K562 (cell line): ENCODE measurements around the gene ARHGEF12.

Experiments
- BHLHE40 ChIP-seq: IDR thresholded peaks from 2 replicates; pipeline ENCODE4 v1.6.1; 2011; ENCODE audit warnings: low read length, improper control_type of control experiment
- FOXM1 ChIP-seq, 2 experiments: fragments of 450-650 bp in 1 of 2; sonication (generic) in 1 of 2; formaldehyde crosslinking in 1 of 2; IDR thresholded peaks; 2 replicates each; pipeline versions ENCODE4 v1.6.1 to v1.9.0; 2017 to 2022; ENCODE audit warnings: low read depth in 2 of 2, mild to moderate bottlenecking in 2 of 2, missing genetic modification reagents in 1 of 2, moderate library complexity in 1 of 2
- GABPB2 ChIP-seq: fragments of 250-450 bp; sonication (Bioruptor Pico); conservative IDR thresholded peaks from 2 replicates; pipeline ENCODE4 v1.5.1; 2021; ENCODE audit warnings: mild to moderate bottlenecking
- JUN ChIP-seq, 2 experiments: sonication (generic) in 1 of 2; formaldehyde crosslinking in 1 of 2; IDR thresholded peaks; 2 replicates each; pipeline versions ENCODE4 v1.6.1 to v1.8.0; 2012 to 2022; ENCODE audit warnings: borderline replicate concordance in 2 of 2, mild to moderate bottlenecking in 2 of 2, improper control_type of control experiment in 1 of 2, low read depth in 1 of 2, low read length in 1 of 2, missing genetic modification reagents in 1 of 2
- JUNB ChIP-seq: fragments of 450-650 bp; formaldehyde crosslinking; conservative IDR thresholded peaks from 2 replicates; pipeline ENCODE4 v1.4.0; 2020; ENCODE audit warnings: mild to moderate bottlenecking
- SMARCE1 ChIP-seq: fragments of 450-650 bp; IDR thresholded peaks from 2 replicates; pipeline ENCODE4 v1.7.1; 2016; ENCODE audit warnings: mild to moderate bottlenecking
- ZSCAN29 ChIP-seq: fragments of 450-650 bp; IDR thresholded peaks from 2 replicates; pipeline ENCODE4 v1.6.1; 2017
- TF ChIP-seq, protein P1 (sequence below), 2 experiments: IDR thresholded peaks; 2 replicates each; pipeline ENCODE4 v1.6.1; 2012; ENCODE audit warnings: improper control_type of control experiment in 2 of 2, low read depth in 2 of 2, low read length in 2 of 2, borderline replicate concordance in 1 of 2
- TF ChIP-seq, protein P2 (sequence below), 2 experiments: IDR thresholded peaks in 1 of 2; conservative IDR thresholded peaks in 1 of 2; 2 replicates each; pipeline ENCODE4 v1.6.1; 2016; ENCODE audit warnings: low read depth in 2 of 2, mild to moderate bottlenecking in 1 of 2, missing compliant biosample characterization in 1 of 2, missing genetic modification characterization in 1 of 2, moderate library complexity in 1 of 2
- TF ChIP-seq, protein P3 (sequence below), 3 experiments: IDR thresholded peaks in 2 of 3; conservative IDR thresholded peaks in 1 of 3; 2 replicates each; pipeline ENCODE4 v1.5.1; 2011 to 2012; ENCODE audit warnings: low read length in 3 of 3, mild to moderate bottlenecking in 3 of 3, control low read depth in 2 of 3, improper control_type of control experiment in 1 of 3, inconsistent platforms in 1 of 3, low read depth in 1 of 3, mixed read lengths in 1 of 3, moderate library complexity in 1 of 3; ENCODE audit not compliant: insufficient read depth in 2 of 3

DNA sequence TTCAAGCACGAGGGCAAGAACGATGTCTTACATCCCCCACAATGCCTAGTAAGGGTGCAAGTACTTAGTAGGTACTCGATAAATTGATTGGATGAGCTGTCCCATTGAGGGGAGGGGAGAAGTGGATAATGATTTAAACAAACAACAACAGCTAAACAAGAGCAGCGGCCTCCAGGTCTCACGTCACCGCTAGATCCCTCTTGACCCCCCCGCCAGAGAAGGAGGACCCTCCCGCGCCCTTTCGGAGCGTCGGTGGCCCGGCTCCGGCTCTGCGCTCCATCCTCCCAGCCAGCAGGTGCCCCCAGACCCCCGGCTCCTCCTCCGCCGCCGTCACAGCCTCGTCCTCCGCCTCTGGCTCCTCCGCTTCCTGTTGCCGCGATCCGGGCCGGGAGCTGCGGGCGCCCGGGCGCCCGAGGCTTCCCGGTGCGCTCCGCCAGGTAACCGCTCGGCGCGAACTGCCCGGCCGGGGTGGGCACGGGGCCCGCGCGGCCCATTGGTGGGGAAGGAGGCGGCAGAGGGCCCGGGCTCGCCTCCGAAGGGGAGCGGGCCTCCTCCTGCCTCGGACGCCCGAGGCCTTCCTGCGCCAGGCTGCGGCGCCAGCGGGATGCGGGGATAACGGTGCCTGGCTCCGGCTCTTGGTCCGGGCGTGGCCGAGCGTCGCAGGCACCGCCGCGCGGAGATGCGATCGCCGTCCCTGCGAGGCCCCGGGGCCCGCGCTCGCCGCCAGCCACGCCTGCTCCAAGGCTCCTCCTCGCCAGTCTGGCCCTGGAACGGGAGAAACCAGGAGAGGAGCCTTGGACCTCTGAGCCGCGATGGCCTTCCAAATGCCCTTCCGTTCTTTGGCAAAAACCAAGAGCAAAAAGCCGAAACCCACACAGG is 11.0 kb upstream of the ARHGEF12 start, which contains the start of gene TLCD5:
- TF ChIP-seq, protein P1, sequence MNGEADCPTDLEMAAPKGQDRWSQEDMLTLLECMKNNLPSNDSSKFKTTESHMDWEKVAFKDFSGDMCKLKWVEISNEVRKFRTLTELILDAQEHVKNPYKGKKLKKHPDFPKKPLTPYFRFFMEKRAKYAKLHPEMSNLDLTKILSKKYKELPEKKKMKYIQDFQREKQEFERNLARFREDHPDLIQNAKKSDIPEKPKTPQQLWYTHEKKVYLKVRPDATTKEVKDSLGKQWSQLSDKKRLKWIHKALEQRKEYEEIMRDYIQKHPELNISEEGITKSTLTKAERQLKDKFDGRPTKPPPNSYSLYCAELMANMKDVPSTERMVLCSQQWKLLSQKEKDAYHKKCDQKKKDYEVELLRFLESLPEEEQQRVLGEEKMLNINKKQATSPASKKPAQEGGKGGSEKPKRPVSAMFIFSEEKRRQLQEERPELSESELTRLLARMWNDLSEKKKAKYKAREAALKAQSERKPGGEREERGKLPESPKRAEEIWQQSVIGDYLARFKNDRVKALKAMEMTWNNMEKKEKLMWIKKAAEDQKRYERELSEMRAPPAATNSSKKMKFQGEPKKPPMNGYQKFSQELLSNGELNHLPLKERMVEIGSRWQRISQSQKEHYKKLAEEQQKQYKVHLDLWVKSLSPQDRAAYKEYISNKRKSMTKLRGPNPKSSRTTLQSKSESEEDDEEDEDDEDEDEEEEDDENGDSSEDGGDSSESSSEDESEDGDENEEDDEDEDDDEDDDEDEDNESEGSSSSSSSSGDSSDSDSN (IDR thresholded peaks at IDR 0.05; ENCODE audit: borderline replicate concordance in 1 of 2, low read depth in 2 of 2, low read length in 2 of 2) = peak; percentile 88 to 89
- TF ChIP-seq, protein P2, sequence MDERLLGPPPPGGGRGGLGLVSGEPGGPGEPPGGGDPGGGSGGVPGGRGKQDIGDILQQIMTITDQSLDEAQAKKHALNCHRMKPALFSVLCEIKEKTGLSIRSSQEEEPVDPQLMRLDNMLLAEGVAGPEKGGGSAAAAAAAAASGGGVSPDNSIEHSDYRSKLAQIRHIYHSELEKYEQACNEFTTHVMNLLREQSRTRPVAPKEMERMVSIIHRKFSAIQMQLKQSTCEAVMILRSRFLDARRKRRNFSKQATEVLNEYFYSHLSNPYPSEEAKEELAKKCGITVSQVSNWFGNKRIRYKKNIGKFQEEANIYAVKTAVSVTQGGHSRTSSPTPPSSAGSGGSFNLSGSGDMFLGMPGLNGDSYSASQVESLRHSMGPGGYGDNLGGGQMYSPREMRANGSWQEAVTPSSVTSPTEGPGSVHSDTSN (CRISPR knock-in tag; IDR thresholded peaks at IDR 0.05; ENCODE audit: low read depth) = no peak
- TF ChIP-seq, protein P2 (tag; conservative IDR thresholded peaks at IDR 0.05; ENCODE audit: low read depth) = no peak
- TF ChIP-seq BHLHE40 (no peak), ZSCAN29 (no peak), GABPB2 (CRISPR knock-in tag) (no peak), FOXM1 (IDR thresholded peaks at IDR 0.05; ENCODE audit: low read depth) (no peak), FOXM1 (CRISPR knock-in tag; IDR thresholded peaks at IDR 0.05; ENCODE audit: low read depth) (no peak), JUN (IDR thresholded peaks at IDR 0.05; ENCODE audit: borderline replicate concordance, low read depth, low read length) (no peak), JUN (CRISPR knock-in tag; IDR thresholded peaks at IDR 0.05; ENCODE audit: borderline replicate concordance) (no peak), JUNB (CRISPR knock-in tag) (no peak), SMARCE1 (no peak)
- TF ChIP-seq, protein P3, sequence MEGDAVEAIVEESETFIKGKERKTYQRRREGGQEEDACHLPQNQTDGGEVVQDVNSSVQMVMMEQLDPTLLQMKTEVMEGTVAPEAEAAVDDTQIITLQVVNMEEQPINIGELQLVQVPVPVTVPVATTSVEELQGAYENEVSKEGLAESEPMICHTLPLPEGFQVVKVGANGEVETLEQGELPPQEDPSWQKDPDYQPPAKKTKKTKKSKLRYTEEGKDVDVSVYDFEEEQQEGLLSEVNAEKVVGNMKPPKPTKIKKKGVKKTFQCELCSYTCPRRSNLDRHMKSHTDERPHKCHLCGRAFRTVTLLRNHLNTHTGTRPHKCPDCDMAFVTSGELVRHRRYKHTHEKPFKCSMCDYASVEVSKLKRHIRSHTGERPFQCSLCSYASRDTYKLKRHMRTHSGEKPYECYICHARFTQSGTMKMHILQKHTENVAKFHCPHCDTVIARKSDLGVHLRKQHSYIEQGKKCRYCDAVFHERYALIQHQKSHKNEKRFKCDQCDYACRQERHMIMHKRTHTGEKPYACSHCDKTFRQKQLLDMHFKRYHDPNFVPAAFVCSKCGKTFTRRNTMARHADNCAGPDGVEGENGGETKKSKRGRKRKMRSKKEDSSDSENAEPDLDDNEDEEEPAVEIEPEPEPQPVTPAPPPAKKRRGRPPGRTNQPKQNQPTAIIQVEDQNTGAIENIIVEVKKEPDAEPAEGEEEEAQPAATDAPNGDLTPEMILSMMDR (IDR thresholded peaks at IDR 0.05 in 2 of 3, conservative IDR thresholded peaks at IDR 0.05 in 1 of 3; ENCODE audit: insufficient read depth in 2 of 3, low read depth in 1 of 3, low read length in 3 of 3) = peak in 1 of 3 experiments; percentile 39; a peak in 1 of 6 replicates
